CD4-positive, alpha-beta T cell treated with Interleukin-21 for 1 hour (primary cell): ENCODE results near the gene TRIM40.
A peak's percentile ranks its signal among the peaks of the same experiment; 100 is the strongest.

ENCODE experiments used
- DNase-seq: peaks from one replicate; pipeline ENCODE4 v3.0.0-alpha.2; 2020

TRIM40 gene

DNA sequence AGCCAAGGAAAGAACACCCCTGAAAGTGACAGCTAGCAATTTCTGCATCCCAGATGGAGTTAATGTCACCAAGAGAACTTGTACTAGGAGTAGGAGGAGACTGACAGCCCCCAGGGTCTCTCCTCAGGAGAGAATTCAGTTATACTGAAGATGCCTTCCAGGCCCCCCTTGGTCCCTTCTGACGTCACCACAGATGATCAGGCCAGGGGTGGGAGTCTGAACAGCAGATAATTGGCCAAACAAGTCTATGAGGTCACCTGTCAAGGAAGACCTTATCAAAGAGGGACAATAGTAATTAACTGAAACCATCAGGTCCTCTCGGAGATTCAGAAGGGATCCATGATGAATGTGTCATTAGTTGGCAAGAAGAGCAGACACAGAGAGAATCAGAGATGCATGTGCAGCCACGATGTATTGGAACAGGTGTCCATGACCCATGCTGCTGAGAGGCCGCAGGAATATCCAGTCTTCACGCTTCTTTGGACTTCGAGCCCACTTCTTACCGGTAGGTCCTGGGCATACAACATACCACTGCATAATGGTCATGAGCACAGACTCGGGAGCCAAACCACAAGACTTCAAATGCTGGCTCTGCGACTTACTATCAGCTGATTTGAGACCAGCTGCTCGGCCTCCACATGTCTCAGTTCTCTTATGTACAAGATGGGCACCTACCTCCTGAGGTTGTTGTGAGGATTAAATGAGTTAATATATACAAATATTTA is 14.9 kb downstream of the TRIM40 start:
- no peak for DNase-seq

DNA sequence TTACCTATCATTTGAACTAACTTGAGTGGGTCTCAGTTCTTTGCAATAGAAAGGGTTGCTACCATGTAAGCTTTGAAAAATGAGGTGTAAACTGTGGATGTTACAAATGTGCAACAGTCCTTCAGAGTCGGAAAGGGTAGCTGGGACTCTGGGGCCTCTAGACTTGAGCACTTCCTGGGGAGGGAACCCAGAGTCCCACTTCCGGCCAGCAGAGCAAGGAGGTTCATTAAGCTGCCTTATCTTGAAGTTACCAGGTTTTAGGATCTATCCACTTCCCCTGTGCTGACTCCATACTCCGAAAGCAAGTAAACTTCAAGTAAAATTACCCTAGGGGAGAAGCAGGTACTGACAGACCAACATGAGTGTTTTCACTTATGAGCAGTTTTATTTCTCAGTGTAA is 15.6 kb downstream of the TRIM40 start:
- no peak for DNase-seq

DNA sequence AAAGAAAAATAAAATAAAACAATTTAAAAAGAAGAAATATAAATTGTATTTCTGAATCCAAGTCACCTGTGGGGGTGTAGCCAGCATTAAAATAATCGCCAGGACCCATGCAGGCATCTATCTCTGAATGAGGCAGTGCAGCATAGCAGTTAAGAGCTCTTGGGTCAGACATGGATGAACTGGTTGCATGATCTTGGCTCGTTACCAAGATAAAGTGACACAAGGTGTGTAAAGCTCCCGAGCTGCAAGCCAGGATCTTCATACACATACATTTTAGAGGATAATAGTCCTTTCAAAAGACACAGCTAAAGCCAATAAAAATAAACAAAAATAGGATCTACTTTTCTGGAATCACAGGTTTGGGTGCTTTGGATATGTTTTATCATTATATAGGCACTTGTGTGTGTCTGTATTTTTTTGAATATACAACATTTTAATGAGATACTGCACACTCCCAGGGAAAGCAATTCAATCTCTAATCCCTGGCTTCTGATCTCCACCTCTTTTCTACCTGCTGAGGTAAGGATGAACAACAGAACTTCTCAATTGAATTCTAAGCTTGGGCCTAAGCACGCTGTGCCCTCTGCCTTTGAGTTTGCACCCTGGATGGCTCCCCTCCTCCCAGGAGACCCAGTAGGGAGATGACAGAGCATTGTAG is 16.2 kb downstream of the TRIM40 start:
- no peak for DNase-seq

DNA sequence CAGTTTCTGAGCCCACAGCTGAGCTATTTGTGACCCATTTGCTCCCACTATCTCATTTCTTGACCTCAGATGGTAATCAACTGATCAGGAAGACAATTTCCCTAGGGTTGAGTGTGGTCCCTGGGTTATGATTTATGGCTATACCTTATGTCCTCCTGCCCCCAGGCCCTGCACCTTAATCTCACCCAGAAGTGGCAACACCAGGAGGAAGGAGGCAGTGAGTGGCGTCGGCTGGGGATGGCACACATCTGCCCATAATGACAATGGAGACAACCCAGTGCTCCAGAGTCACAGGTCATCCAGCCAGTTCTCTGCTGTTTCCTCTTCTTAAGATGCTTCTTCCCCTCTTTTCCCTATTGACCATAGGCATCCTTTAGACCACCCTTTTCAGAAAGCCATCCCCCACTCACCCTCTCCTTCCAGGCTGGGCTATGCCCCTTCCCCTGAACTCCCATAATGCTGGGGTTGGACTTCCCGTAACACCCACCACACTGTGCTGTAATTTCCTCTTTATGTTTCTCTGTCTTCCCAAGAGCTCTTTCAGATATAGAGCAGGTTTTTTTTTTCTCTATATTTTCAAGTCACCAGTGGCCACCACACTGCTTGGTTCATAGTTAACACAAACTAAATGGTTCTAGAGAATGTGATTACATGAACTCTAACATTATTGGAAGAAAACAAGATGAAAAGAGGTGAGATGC is 17.1 kb downstream of the TRIM40 start:
- no peak for DNase-seq

DNA sequence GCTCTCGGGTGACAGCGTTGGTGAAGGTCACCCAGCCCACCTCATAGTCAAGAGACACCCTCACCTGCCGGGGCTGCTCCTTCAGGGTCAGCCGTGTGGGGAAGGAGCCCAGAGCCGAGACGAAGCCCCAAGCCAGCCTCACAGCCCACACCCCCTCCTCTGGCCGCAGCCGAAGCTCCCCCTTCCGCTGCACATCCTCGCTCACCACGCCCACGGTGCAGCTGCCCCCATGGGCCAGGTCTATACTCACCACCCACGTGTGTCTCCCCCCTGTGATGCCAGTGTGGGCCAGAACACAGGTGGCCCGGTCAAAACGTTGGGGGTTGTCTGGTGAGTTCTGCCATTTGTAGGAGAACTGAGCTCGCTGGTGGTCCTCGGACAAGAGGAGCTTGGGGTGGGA is 18.1 kb downstream of the TRIM40 start:
- no peak for DNase-seq

DNA sequence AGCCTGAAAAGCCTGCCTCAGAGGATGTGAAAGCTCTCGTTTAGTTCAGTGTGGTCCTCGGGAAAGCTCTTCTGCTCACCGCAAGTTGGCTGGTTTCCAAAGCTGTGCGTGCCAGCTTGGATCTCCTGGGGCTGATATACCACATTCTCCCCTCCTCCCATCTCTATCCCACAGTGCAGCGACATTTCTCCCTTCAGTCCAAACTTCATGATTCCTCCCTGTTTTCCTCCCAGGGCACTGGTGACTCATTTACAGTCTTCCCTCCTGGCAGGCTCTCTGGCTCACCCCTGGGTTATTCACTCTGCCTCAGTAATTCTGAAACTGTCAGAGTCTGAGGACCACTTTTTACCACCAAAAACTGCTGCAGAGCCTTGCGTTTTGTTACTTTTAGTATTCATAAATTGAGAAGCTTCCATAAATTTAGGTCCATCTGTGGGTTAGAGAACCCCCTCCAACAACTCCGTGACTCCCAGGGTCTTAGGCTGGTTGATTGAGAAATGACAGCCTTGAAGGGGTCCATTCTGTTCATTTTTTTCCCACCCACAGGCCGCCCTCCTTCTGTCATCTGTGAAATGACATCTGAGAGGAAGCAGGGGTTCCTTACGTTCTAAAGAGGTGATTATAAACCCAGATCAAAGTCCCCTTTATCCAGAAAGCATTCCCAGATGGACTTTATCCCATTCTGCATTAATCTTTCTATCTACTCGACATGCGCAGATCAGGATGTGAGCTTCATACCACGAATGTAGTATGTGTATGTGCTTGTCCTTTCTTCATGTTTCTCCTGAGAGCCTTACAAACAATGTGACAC is 19.0 kb downstream of the TRIM40 start:
- no peak for DNase-seq

DNA sequence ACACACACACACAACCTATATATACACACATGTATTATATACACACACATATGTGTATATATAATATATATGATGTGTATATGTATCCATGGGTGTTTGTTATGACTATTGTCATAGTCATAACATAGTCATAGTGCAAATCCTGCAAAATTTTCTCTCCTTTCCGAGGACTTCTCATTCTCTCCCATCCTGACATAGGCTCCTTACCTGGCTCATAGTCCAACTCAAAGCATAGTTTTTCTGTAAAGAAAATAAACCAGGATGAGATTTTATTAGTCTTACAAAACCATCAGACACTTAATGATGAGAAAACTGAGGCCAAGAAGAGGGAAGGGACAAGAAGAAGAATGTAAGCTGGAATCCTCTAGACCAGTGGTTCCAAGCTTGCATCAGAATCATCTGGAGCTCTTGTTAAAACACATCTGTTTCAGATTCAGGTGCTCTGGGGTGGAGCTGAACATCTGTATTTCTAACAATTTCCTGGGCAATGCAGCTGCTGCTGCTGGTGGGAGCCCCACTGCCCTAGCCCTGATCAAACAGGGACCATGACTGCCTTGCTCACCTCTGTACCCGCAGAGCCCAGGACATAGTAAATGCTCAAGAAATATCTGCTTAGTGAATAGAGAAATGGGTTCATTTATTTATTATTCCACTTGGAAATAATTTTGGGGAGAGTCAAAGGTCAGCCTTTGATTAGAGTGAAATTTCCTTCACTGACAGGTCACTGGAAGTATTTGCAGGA is 19.8 kb downstream of the TRIM40 start:
- DNase-seq = no peak

DNA sequence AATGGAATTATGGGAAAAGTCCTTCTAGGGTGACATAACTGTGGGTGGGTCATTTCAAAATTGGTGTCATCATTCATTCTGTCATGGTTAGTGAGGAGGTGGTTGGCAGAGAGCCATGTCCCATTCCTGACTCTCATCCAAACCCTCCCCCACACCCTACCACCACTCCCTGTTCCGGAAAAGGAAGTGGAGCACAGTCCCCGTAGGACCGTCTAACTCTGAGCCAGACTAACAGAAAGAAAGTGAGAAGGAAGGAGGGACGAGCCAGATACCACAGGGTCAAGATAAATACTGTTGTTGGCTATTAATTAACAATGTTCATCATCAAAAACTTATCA is 20.3 kb downstream of the TRIM40 start:
- DNase-seq = no peak

DNA sequence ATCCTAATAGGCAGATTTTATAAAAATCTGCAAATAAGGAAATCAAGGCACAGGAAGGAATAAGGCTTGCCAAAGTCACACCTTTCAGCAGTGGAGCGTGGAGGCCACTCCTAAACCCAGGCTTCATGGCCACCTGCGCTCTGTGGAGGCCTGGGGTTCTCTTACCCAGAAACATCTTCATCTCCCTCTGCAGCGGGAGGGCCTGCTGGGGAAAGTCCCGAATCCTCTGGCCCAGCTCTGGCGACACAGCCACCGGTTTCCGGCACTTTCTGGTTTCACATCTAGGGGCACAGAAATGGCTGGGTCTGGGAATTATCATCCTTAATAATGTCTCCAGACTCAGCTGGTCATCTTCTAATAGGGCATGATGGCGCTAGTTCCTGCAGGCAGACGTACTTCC is 20.8 kb downstream of the TRIM40 start:
- DNase-seq = no peak

DNA sequence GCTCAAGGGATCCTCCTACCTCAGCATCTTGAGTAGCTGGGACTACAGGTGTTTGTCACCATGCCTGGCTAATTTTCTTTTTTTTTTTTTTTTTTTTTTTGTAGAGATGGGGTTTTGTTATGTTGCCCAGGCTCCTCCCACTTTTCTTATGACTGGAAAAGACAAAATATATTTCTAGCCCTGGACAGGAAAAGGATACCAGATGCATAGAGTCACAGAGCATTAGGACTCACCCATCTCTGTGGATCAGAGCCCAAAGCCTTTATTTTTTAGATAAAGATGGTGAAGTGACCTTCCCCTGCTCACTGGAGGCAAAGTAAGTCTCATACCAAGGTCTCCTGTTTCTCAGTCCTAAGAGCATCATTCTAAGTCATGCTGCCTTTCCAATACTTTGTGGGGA is 21.6 kb downstream of the TRIM40 start:
- DNase-seq = no peak

DNA sequence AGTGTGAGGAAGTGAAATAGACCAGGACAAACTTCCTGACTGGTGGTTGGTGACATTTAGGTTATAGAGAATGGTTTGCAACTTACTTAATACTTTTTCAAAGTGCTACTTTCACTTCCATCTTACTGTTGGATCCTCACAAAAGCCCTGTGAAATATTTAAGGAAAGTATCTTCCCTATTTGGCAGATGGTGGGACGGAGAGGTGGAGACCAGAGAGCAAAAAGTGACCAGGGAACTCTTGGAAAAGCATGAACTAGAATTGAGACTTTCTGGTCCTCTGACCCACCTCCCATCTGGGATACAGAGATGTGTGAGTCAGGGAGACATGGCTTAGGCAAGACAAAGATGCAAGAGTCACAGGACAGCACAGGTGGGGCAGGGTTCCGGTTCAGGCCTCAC is 22.1 kb downstream of the TRIM40 start:
- DNase-seq = no peak

DNA sequence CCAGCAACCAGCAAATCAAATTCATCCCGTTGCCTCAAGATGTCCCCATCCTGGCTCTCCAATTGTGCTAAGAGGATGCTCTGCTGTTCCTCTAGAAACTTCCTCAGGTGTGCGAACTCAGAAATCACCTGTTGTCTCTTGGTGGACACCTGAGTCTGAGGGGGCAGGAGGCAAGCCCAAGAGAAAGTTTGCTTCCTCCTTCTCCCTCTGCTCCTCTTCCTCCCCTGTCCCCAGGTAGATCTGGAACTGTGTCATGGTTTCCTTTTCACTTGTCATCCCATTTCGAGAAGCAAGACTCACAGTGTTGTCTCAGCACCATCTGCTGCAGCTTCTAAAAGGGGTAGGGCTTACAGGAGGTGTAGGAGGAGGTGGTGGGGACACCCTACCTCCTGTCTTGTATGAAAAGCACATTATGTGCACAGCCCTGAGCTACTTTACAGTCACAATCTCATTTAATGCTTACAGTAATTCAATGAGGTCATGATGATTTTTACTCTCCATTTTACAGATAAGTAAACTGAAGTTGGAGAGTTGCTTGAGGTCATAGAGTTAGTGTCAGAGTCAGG is 22.6 kb downstream of the TRIM40 start:
- DNase-seq = no peak

DNA sequence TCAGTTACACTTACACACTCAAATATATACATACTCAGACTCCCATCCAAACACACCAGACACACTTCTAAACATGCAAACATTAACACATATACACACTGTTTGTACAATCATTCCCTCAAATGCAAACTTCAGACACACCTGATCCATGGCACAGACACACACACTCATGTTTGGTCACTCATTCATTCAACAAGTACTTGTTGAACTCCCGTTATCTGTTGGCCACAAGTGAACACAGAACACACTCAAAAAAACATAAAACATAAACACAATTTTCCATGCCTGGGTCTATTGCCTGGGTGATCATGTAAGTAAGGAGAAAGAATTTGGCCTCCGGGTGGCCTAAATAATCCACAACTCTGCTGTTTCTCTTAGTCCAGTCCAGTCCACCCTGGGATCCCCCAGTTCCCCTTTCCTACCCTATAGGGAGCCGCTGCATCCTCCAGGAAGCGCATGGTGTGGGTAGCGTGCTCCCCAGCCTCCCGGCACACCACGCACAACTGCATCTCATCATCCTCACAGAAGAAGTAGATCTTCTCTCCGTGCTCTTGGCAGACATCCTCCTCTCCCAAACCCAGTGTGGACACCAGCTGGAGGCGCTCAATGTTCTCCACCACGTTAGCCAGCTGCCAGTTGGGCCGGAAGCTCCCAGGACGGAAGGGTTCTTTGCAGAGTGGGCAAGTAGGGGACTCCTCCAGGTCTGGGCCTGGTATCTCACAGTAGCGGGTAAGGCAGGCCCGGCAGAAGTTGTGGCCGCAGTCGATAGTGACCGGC is 24.3 kb downstream of the TRIM40 start:
- DNase-seq = no peak

DNA sequence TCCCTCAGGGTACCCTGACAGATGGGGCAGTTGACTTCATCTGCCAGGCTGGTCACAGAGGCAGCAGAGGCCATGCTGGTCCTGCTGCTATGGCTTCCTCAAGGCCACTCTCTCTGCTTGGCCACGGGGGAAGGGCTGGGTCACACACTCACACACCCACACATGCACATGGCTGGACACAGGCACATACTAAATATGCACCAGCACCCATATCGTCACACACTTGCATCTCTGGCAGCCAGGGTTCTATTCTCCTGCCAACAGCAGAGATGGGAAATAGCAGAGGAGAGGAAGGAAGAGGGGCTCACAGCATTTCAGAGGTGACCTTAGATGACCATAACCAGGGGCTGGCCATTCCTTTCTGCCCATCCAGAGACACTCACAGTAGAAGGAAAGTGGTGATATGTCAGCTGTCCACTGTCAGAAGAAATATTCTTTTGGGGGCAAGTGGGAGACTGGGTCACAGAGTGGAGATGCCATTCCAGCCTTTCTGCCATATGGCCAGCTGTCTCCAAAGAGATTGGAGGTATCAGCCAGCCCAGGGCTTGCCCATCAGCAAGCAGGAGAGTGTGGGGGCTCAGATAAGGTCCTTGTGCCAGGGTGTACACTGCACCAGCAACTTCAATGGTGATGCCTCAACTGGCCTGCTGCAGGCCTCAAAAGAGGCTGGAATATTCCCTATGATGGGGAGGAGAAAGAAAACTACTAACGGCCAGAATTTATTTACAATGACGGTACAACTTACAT is 25.0 kb downstream of the TRIM40 start, which contains the start of gene TRIM10:
TRIM10 (minus strand) TSS at position 427 of the 747 bp plus-strand sequence; CDS start at position 74, 353 bp downstream.
- DNase-seq = no peak

DNA sequence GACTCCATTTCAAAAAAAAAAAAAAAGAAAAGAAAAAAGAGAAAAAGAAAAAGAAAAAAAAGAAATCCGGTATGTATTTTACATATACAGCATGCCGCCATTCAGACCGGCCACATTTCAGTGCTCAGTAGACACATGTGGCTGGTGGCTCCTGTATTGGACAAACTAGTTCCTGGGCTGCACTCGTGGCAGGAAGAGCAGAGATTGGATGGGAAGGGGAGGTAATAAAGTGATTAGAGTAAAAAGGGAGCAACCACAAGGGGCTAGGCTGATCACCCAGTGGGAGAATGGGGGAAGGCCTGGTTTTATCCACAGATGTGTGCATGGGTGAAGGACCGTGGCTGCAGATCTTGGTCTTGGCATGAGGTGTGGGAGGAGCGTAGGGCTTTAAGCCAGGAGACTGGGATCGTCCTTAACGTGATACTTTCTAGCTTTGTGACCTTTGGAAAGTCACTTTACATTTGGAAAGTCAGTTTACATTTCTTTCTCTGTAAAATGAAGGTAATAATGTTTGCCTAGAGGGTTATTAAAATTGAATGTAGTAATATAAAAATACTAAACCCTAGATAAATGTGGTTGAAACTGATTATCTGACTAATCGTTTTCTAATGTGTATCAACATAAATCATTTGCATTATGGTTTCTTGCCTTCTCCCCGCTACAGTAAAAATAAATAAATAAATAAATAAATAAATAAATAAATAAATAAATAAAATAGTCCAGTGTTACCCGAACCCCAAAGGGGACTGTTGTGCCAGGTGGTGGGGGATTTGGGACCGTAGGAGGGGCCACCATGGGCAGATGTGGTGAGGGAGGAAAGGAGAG is 26.5 kb downstream of the TRIM40 start:
- DNase-seq = no peak

DNA sequence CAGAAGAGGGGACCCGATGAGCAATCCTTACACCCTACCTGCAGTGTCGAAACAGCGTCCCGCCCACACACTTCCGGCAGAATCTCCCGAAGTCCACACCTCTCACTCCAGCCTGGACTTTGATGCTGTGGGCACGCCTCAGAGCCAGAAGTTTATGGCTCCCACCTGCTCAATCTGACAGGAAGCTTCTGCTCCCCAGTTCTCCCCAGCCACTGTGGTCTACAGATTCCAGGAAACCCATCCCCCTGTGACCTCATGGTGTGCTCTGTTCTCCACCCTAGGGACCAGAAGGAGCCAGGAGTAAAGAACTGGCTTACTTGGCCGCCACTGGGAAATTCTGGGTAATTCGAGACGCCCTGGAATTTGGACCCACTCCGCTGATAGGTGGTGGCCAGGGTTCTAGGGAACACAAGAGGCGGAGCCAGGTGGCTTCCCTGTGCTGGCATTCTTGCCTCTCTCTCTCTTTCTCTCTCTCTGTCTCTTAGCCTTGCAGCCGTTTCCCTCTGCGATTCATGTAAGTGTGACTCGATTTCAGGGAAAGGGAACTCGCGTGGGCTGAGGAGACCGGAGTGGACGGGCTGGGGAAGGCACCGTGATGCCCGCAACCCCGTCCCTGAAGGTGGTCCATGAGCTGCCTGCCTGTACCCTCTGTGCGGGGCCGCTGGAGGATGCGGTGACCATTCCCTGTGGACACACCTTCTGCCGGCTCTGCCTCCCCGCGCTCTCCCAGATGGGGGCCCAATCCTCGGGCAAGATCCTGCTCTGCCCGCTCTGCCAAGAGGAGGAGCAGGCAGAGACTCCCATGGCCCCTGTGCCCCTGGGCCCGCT is 27.4 kb downstream of the TRIM40 start, which contains the start of gene TRIM15:
TRIM15 (plus strand) TSS at position 457 of the 828 bp plus-strand sequence; CDS start at position 596, 139 bp downstream.
- peak; percentile 19 for DNase-seq

DNA sequence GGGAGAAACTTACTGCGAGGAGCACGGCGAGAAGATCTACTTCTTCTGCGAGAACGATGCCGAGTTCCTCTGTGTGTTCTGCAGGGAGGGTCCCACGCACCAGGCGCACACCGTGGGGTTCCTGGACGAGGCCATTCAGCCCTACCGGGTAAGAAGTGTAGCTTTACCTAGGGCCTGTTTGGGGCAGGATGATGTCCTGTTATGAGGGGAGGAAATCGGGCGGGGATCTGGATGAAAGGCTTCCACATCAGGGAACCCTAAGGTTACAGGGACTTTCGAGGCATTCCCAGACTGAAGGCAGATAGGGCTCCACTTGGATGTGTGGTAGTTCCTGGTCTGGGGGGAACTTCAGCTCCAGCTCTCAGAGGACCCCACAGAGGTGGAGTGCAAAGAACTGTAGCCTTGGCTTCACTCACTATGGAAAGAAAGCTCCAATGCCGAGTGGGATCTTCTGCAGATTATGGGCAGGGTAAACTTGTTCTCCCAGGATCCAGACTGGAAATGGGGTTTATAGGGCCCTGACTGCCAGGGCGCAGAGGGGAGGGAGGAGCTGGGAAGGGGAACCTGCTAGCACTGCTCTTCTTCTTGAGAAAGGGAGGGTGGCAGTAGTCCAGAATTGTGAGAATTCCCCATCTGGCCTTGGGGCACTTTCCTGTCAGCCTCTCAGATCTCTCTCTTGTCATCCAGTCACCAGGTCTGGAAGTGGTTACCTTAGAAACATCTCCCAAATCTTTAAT is 28.1 kb downstream of the TRIM40 start:
- no peak for DNase-seq

DNA sequence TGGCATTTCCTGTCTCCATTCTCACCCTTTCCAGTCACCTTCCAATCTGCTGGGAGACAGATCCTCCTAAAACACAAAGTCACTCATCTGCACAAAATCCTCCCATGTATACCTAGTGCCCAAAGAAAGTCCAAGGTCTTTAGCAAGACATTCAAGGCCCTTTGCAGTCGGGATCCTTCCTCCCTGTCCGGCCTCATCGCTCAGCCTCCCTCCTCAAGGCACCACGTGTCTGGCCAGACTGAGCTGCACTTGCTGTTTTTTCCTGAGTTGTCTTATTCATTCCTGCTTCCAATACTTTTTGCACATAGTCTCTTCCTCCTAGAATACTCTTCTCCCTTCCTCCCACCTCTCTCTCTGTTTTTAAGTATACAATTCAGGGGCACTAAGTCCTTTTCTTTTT is 28.8 kb downstream of the TRIM40 start:
- no peak for DNase-seq
